GM08714 (cell line): ENCODE measurements around the gene CCDC181.

ENCODE experiments used
- H3K4me3 ChIP-seq: fragments of 200-500 bp; sonication (Bioruptor generic); 2 replicates; pipeline ENCODE4 v1.5.1; 2014; ENCODE audit warnings: mild to moderate bottlenecking, low read length, inconsistent platforms
- ZNF274 ChIP-seq: IDR thresholded peaks from 2 replicates; pipeline ENCODE4 v1.6.1; 2012; ENCODE audit warnings: mild to moderate bottlenecking, low read depth, low read length

CCDC181 gene

GRCh38 chr1:169427081-169427641 is at the start of gene CCDC181:
Gene CCDC181, minus strand, starts transcription at chr1:169427474. Its CDS starts 2,547 bp downstream, at chr1:169424927.
- peak within 1 kb of the TSS; percentile 39; the same call in 1 of the 2 replicates for H3K4me3 ChIP-seq

GRCh38 chr1:169475806-169476387 is 48.6 kb upstream of the CCDC181 start:
- TF ChIP-seq ZNF274 = no peak
- no peak overlapping the region for H3K4me3 ChIP-seq

More at GRCh38 chr1:169427081-169427641, at the start of gene CCDC181:
- no peak for TF ChIP-seq ZNF274

GRCh38 chr1:169474302-169474995 is 47.2 kb upstream of the CCDC181 start:
- no peak overlapping the region for H3K4me3 ChIP-seq
- TF ChIP-seq ZNF274 = no peak

GRCh38 chr1:169473347-169473746 is 46.1 kb upstream of the CCDC181 start:
- no peak for TF ChIP-seq ZNF274
- no peak overlapping the region for H3K4me3 ChIP-seq

GRCh38 chr1:169472738-169473137 is 45.5 kb upstream of the CCDC181 start:
- no peak for TF ChIP-seq ZNF274
- no peak overlapping the region for H3K4me3 ChIP-seq

GRCh38 chr1:169468982-169469381 is 41.7 kb upstream of the CCDC181 start:
- no peak for TF ChIP-seq ZNF274

GRCh38 chr1:169466259-169467230 is 39.3 kb upstream of the CCDC181 start:
- H3K4me3 ChIP-seq = no peak overlapping the region
- no peak for TF ChIP-seq ZNF274

More at GRCh38 chr1:169468982-169469381, 41.7 kb upstream of the CCDC181 start:
- H3K4me3 ChIP-seq = no peak overlapping the region

- no peak overlapping the region for H3K4me3 ChIP-seq
- TF ChIP-seq ZNF274 = no peak
Observed at GRCh38 chr1:169465281-169465680, 38.0 kb upstream of the CCDC181 start.

- H3K4me3 ChIP-seq = no peak overlapping the region
- no peak for TF ChIP-seq ZNF274
Observed at GRCh38 chr1:169462385-169462784, 35.1 kb upstream of the CCDC181 start.

- no peak for TF ChIP-seq ZNF274
- H3K4me3 ChIP-seq = no peak overlapping the region
Observed at GRCh38 chr1:169461390-169462000, 34.2 kb upstream of the CCDC181 start.

- no peak for TF ChIP-seq ZNF274
- peak overlapping the region; percentile 31; the same call in 1 of the 2 replicates for H3K4me3 ChIP-seq
Observed at GRCh38 chr1:169460191-169460833, 33.0 kb upstream of the CCDC181 start.

- TF ChIP-seq ZNF274 = no peak
- no peak overlapping the region for H3K4me3 ChIP-seq
Observed at GRCh38 chr1:169457443-169457842, 30.2 kb upstream of the CCDC181 start.

GRCh38 chr1:169456029-169456428 is 28.8 kb upstream of the CCDC181 start:
- no peak for TF ChIP-seq ZNF274
- no peak overlapping the region for H3K4me3 ChIP-seq

GRCh38 chr1:169452921-169453320 is 25.6 kb upstream of the CCDC181 start:
- TF ChIP-seq ZNF274 = no peak
- H3K4me3 ChIP-seq = no peak overlapping the region
